K562 (cell line): Measurements from ENCODE around the gene MACROD2. TPM values are rescaled to one million over a fixed set of nuclear protein-coding genes. Genes with fewer than 3 reads are reported as not detected.

ENCODE experiments used
- ATAC-seq: fragments of 200-7000 bp; cut with Tn5 transposase; 3 replicates; pipeline ENCODE4 v1.9.1; 2020; ENCODE audit warnings: moderate library complexity
- BruUV-seq: library from RNA; stranded (reverse); fragments of 400-500 nt; replicated peaks from 2 replicates; lab custom pipeline; 2021; lab: Mats Ljungman, UMichigan
- CTCF ChIA-PET: fragments of 300-600 bp; formaldehyde crosslinking; extraction: SDS; loops from one replicate; lab custom pipeline; 2021; ENCODE audit warnings: low intra/inter-chr PET ratio; lab: Yijun Ruan, JAX
- POLR2A ChIA-PET: fragments of 300-600, 350-650 bp; sonication (Branson Sonifier 250); formaldehyde crosslinking; extraction: SDS; loops from one replicate; lab custom pipeline; 2021; ENCODE audit warnings: antibody characterized with exemption, inconsistent platforms; lab: Yijun Ruan, JAX
- DNase-seq, 4 experiments: peaks; one replicate each; pipeline versions ENCODE4 v3.0.0 to v3.0.0-alpha.2; 2011 to 2018; ENCODE audit warnings: low spot score in 3 of 4, mixed read lengths in 3 of 4; ENCODE audit errors: extremely low read depth in 1 of 4
- FAIRE-seq: peaks from 2 replicates; lab custom pipeline; 2011; peaks lifted over from hg19 to GRCh38; lab: Jason Lieb, UNC
- H2AFZ ChIP-seq: 2 replicates; pipeline ENCODE4 v1.6.0; 2011; ENCODE audit warnings: low read depth, low read length, control low read depth, inconsistent platforms
- H3K27ac ChIP-seq: fragments of 200-600 bp; 3 replicates; pipeline ENCODE4 v1.8.0; 2011; ENCODE audit warnings: low read depth, mild to moderate bottlenecking, control low read depth, inconsistent platforms, low read length, moderate library complexity, mixed read lengths; ENCODE audit errors: extremely low read depth
- H3K27me3 ChIP-seq, 2 experiments: fragments of 300-600 bp in 1 of 2; 2 replicates in 1 of 2; 3 replicates in 1 of 2; pipeline versions ENCODE4 v1.6.0 to v1.8.0; 2011; ENCODE audit warnings: inconsistent platforms in 2 of 2, low read length in 2 of 2, mild to moderate bottlenecking in 1 of 2, mixed read lengths in 1 of 2, moderate library complexity in 1 of 2; ENCODE audit not compliant: control insufficient read depth in 2 of 2, insufficient read depth in 2 of 2
- H3K36me3 ChIP-seq: fragments of 300-600 bp; 3 replicates; pipeline ENCODE4 v1.8.0; 2011; ENCODE audit warnings: mild to moderate bottlenecking, low read length, inconsistent platforms; ENCODE audit not compliant: control insufficient read depth, insufficient read depth
- H3K4me1 ChIP-seq, 2 experiments: fragments of 200-600 bp in 1 of 2; replicated peaks in 1 of 2; 2 replicates in 1 of 2; 3 replicates in 1 of 2; pipeline versions ENCODE4 v1.5.1 to v1.8.0; 2011; ENCODE audit warnings: inconsistent platforms in 2 of 2, low read length in 2 of 2, mild to moderate bottlenecking in 1 of 2, mixed read lengths in 1 of 2, moderate library complexity in 1 of 2; ENCODE audit not compliant: control insufficient read depth in 2 of 2, insufficient read depth in 2 of 2
- H3K4me2 ChIP-seq: 2 replicates; pipeline ENCODE4 v1.6.1; 2011; ENCODE audit warnings: low read length, control low read depth, inconsistent platforms, mixed read lengths; ENCODE audit not compliant: insufficient read depth
- H3K4me3 ChIP-seq: fragments of 200-600 bp; sonication (generic), shearing (Covaris generic); 2 replicates; pipeline ENCODE4 v1.5.1; 2016; ENCODE audit warnings: control low read depth, inconsistent platforms
- H3K79me2 ChIP-seq: fragments of 200-600 bp; 3 replicates; pipeline ENCODE4 v1.8.0; 2011; ENCODE audit warnings: low read length, inconsistent platforms; ENCODE audit not compliant: control insufficient read depth, insufficient read depth
- H3K9ac ChIP-seq, 2 experiments: 2 replicates each; pipeline versions ENCODE4 v1.6.0 to v1.6.1; 2011; ENCODE audit warnings: low read depth in 2 of 2, low read length in 2 of 2, control low read depth in 1 of 2, inconsistent platforms in 1 of 2, mild to moderate bottlenecking in 1 of 2, mixed read lengths in 1 of 2; ENCODE audit not compliant: insufficient read depth in 1 of 2
- H3K9me1 ChIP-seq: one replicate; pipeline ENCODE4 v1.6.0; 2011; ENCODE audit warnings: inconsistent platforms, mild to moderate bottlenecking, low read length, moderate library complexity; ENCODE audit not compliant: control insufficient read depth, insufficient read depth
- H3K9me3 ChIP-seq: replicated peaks from 2 replicates; pipeline ENCODE4 v1.5.1; 2011; ENCODE audit warnings: low read depth, low read length, inconsistent platforms; ENCODE audit not compliant: control insufficient read depth, insufficient read depth
- H4K20me1 ChIP-seq: replicated peaks from 2 replicates; pipeline ENCODE4 v1.6.1; 2011; ENCODE audit warnings: low read length, inconsistent platforms, mixed read lengths; ENCODE audit not compliant: control insufficient read depth, insufficient read depth
- E2F1 ChIP-seq: sonication (generic); formaldehyde crosslinking; IDR thresholded peaks from 2 replicates; pipeline ENCODE4 v1.8.1; 2023; ENCODE audit warnings: mild to moderate bottlenecking, missing genetic modification reagents, moderate library complexity
- ELK1 ChIP-seq: sonication (generic); formaldehyde crosslinking; IDR thresholded peaks from 2 replicates; pipeline ENCODE4 v1.8.1; 2022; ENCODE audit warnings: missing genetic modification reagents
- ETS2 ChIP-seq: IDR thresholded peaks from 2 replicates; pipeline ENCODE4 v1.6.1; 2016; ENCODE audit warnings: borderline replicate concordance, missing genetic modification characterization, mild to moderate bottlenecking, moderate library complexity, missing compliant biosample characterization; ENCODE audit not compliant: poor library complexity, severe bottlenecking
- KLF13 ChIP-seq: fragments of 450-650 bp; IDR thresholded peaks from 2 replicates; pipeline ENCODE4 v1.6.1; 2016; ENCODE audit warnings: missing genetic modification characterization, low read depth, mild to moderate bottlenecking, missing compliant biosample characterization, moderate library complexity, borderline replicate concordance
- MAFG ChIP-seq: fragments of 450-650 bp; conservative IDR thresholded peaks from 2 replicates; pipeline ENCODE4 v1.6.1; 2016; ENCODE audit warnings: missing genetic modification characterization, missing compliant biosample characterization
- MCM2 ChIP-seq: fragments of 450-650 bp; IDR thresholded peaks from 2 replicates; pipeline ENCODE4 v1.6.1; 2017; ENCODE audit warnings: low read depth, mild to moderate bottlenecking
- MITF ChIP-seq: IDR thresholded peaks from 2 replicates; pipeline ENCODE4 v1.6.1; 2014; ENCODE audit warnings: antibody characterized with exemption
- MLX ChIP-seq, 2 experiments: fragments of 450-650 bp in 1 of 2; sonication (generic) in 1 of 2; formaldehyde crosslinking; conservative IDR thresholded peaks; 2 replicates each; pipeline versions ENCODE4 v1.4.0 to v1.8.1; 2020 to 2022; ENCODE audit warnings: mild to moderate bottlenecking in 1 of 2, missing genetic modification reagents in 1 of 2
- MTA3 ChIP-seq: fragments of 450-650 bp; formaldehyde crosslinking; IDR thresholded peaks from 2 replicates; pipeline ENCODE4 v1.6.1; 2017; ENCODE audit warnings: mild to moderate bottlenecking, borderline replicate concordance
- NFE2L1 ChIP-seq: fragments of 450-650 bp; IDR thresholded peaks from 2 replicates; pipeline ENCODE4 v1.6.1; 2016; ENCODE audit warnings: missing genetic modification characterization, low read depth, mild to moderate bottlenecking, missing compliant biosample characterization, moderate library complexity, borderline replicate concordance
- PHB ChIP-seq: fragments of 250-450 bp; sonication (Bioruptor Pico); IDR thresholded peaks from 2 replicates; pipeline ENCODE4 v1.5.0; 2021
- PHB2 ChIP-seq: fragments of 450-650 bp; IDR thresholded peaks from 2 replicates; pipeline ENCODE4 v1.6.1; 2017; ENCODE audit warnings: low read depth
- TFAM ChIP-seq: fragments of 250-450 bp; sonication (Bioruptor Pico); conservative IDR thresholded peaks from 2 replicates; pipeline ENCODE4 v1.5.0; 2021; ENCODE audit warnings: mild to moderate bottlenecking, moderate library complexity
- ZNF274 ChIP-seq: IDR thresholded peaks from 2 replicates; pipeline ENCODE4 v1.6.1; 2011; ENCODE audit warnings: low read depth, mild to moderate bottlenecking, low read length, moderate library complexity, borderline replicate concordance
- ZNF584 ChIP-seq: fragments of 200-800 bp; sonication (Bioruptor generic); IDR thresholded peaks from 2 replicates; pipeline ENCODE4 v1.6.1; 2016; ENCODE audit warnings: low read depth, mild to moderate bottlenecking, missing genetic modification characterization, missing compliant biosample characterization
- WGBS: fragments of 100-300 bp; shearing (Covaris generic); methylation state at CpG from one replicate; pipeline ENCODE4 v1.1.6; 2016; ENCODE audit warnings: low coverage, mixed read lengths; ENCODE audit not compliant: insufficient coverage; ENCODE audit errors: missing lambda C conversion rate; 5-methylcytosine and 5-hydroxymethylcytosine counted together
- in situ Hi-C: fragments of 300-500 bp; cut with MboI; formaldehyde crosslinking; loops from 4 replicates; pipeline ENCODE4 v1.15.0; 2018; ENCODE audit warnings: inconsistent platforms, mixed read lengths
- intact Hi-C: fragments of 100-400 bp; cut with micrococcal nuclease; formaldehyde crosslinking; loops from 2 replicates; pipeline ENCODE4 v1.14.2; 2022
- polyA plus RNA-seq, 8 experiments: library from polyadenylated mRNA; depleted of rRNA in 4 of 8; stranded (reverse) in 5 of 8; unstranded in 3 of 8; fragments of >200 nt; fragmentation: Nextera tagmentation in 2 of 8; fragmentation: Illumina TruSeq in 1 of 8; extraction: Ambion mirVana in 2 of 8; extraction: Trizol in 1 of 8; gene quantifications; 2 replicates each; pipeline versions ENCODE4 v1.2.1 to v1.2.3, GENCODE V29; 2011 to 2014; ENCODE audit warnings: inconsistent platforms in 1 of 8, missing spikeins in 1 of 8
- total RNA-seq, 7 experiments: library from RNA; depleted of rRNA in 6 of 7; stranded (reverse); fragments of >200 nt in 6 of 7; fragmentation: Illumina TruSeq in 2 of 7; extraction: Trizol in 2 of 7; gene quantifications; 2 replicates each; pipeline versions ENCODE4 v1.2.1 to v1.2.3, GENCODE V29; 2011 to 2021; ENCODE audit warnings: low replicate concordance in 1 of 7

MACROD2 gene
- total and polyA plus RNA-seq, 9 of the 15 experiments (the other 6 are each of a cell fraction or from before 2014, with no cell fraction given) = not detected

- no peak for TF ChIP-seq E2F1
These were observed 1697.3 kb downstream of the MACROD2 start (continued) for GRCh38 chr20:15692570-15692969.

- no peak for ATAC-seq
- ChIA-PET POLR2A (no interaction called here), CTCF (no interaction called here)
- H3K4me1 ChIP-seq = no peaks in the 10 kb centered on the region
- BruUV-seq = no TSS peak
- H3K79me2 ChIP-seq = no peaks in the 10 kb centered on the region
- no peak overlapping the region for H3K9ac ChIP-seq
- no peak for TF ChIP-seq MCM2
- TF ChIP-seq NFE2L1 = no peak
- no peak for TF ChIP-seq MTA3
- TF ChIP-seq ZNF584 (CRISPR knock-in tag) = no peak
- no peak for TF ChIP-seq ZNF274
- no peak for TF ChIP-seq KLF13 (tag)
- no peak for TF ChIP-seq ETS2 (tag)
- no peak for TF ChIP-seq PHB (CRISPR knock-in tag)
- no peak for TF ChIP-seq TFAM (CRISPR knock-in tag)
- no peak for TF ChIP-seq MITF
- TF ChIP-seq MAFG (tag) = no peak
- TF ChIP-seq MLX (CRISPR knock-in tag; conservative IDR thresholded peaks at IDR 0.05) = no peak
- TF ChIP-seq ELK1 = no peak
- no peak for TF ChIP-seq PHB2
- DNase-seq = no peak
- no peaks in the 10 kb centered on the region for H3K9me1 ChIP-seq
- in situ Hi-C loops = loop anchor here (25.0 kb wide), 1 partner anchor 1063 kb away; no protein-coding TSS in a partner anchor
- H3K4me3 ChIP-seq = no peak overlapping the region
- H3K27ac ChIP-seq = no peak overlapping the region
- intact Hi-C loops = no loop called here
- H2AFZ ChIP-seq = no peak overlapping the region
- no peak overlapping the region for H3K4me2 ChIP-seq
- no peaks in the 10 kb centered on the region for H3K27me3 ChIP-seq
- no peaks in the 10 kb centered on the region for H3K9me3 ChIP-seq
- H4K20me1 ChIP-seq = no peaks in the 10 kb centered on the region
- 0% methylated on average over 11 of the region's 15 CpGs for WGBS
- H3K36me3 ChIP-seq = no peaks in the 10 kb centered on the region
- FAIRE-seq = no peak
These were observed 1704.3 kb downstream of the MACROD2 start for GRCh38 chr20:15699431-15700146.
